Occipital lobe (tissue), 2 donors: ENCODE measurements around the gene ALDOA. TPM values are rescaled to one million over a fixed set of nuclear protein-coding genes. Genes with fewer than 3 reads are reported as not detected.
"Not testable (repeated sequence)": the region's sequence is repeated elsewhere in the genome, so short reads cannot be mapped to it uniquely, and the experiment has no call there.

ENCODE experiments used
- DNase-seq: peaks from one replicate; lab custom pipeline; 2025; lab: John Stamatoyannopoulos, UW
- total RNA-seq: library from RNA; depleted of rRNA; stranded (reverse); fragments of >200 nt; gene quantifications from one replicate; pipeline ENCODE4 v1.2.3, GENCODE V29; 2014

The ALDOA gene
- 57.4 TPM for total RNA-seq

GRCh38 chr16:30065102-30065942 lies at the start of gene ALDOA:
ALDOA (plus strand) TSS chr16:30065760; CDS start chr16:30066898, 1,138 bp downstream.
- DNase-seq: peak; percentile 96

- DNase-seq: no peak
These were observed 48.8 kb upstream of the ALDOA start for GRCh38 chr16:30016555-30017276.

GRCh38 chr16:30017277-30017656 lies 48.3 kb upstream of the ALDOA start:
- no peak for DNase-seq

GRCh38 chr16:30017937-30018336 lies 47.6 kb upstream of the ALDOA start:
- not testable (repeated sequence) for DNase-seq

GRCh38 chr16:30018731-30019158 lies 46.8 kb upstream of the ALDOA start:
- no peak for DNase-seq

- no peak for DNase-seq
These were observed 42.7 kb upstream of the ALDOA start, which contains the start of gene C16orf92 for GRCh38 chr16:30022887-30023286. C16orf92 (plus strand) TSS chr16:30023198; CDS start chr16:30023341, 143 bp downstream.

GRCh38 chr16:30023586-30023985 lies 42.0 kb upstream of the ALDOA start:
- no peak for DNase-seq

GRCh38 chr16:30024451-30024850 lies 41.1 kb upstream of the ALDOA start:
- no peak for DNase-seq

- DNase-seq: no peak
These were observed 40.4 kb upstream of the ALDOA start for GRCh38 chr16:30025156-30025555.

GRCh38 chr16:30025574-30025973 lies 40.0 kb upstream of the ALDOA start:
- DNase-seq: no peak

- DNase-seq: no peak
These were observed 39.1 kb upstream of the ALDOA start for GRCh38 chr16:30026449-30026848.

GRCh38 chr16:30027588-30028437 lies 37.7 kb upstream of the ALDOA start:
- no peak for DNase-seq

GRCh38 chr16:30028438-30029076 lies 37.0 kb upstream of the ALDOA start:
- DNase-seq: no peak

GRCh38 chr16:30030011-30030685 lies 35.4 kb upstream of the ALDOA start:
- no peak for DNase-seq

- DNase-seq: peak; percentile 45
These were observed 34.6 kb upstream of the ALDOA start, which contains the start of gene TLCD3B for GRCh38 chr16:30030841-30031413. TLCD3B (minus strand) TSS chr16:30031271; CDS start chr16:30030527, 744 bp downstream.

GRCh38 chr16:30031477-30031918 lies 34.1 kb upstream of the ALDOA start:
- no peak for DNase-seq

- peak; percentile 58 for DNase-seq
These were observed 33.3 kb upstream of the ALDOA start for GRCh38 chr16:30032083-30032819.

GRCh38 chr16:30033270-30033669 lies 32.3 kb upstream of the ALDOA start:
- DNase-seq: no peak

- no peak for DNase-seq
These were observed 25.3 kb upstream of the ALDOA start for GRCh38 chr16:30040221-30040620.
